Liver (tissue), 9 donors: Measurements from ENCODE around the gene HOXA4. TPM values are rescaled to one million over a fixed set of nuclear protein-coding genes. Genes with fewer than 3 reads are reported as not detected.
A peak's percentile ranks its signal among the peaks of the same experiment; 100 is the strongest.

Experiments
- DNase-seq: peaks from one replicate; pipeline ENCODE4 v3.0.0-alpha.2; 2017; ENCODE audit warnings: low spot score
- H3K27ac ChIP-seq, 2 donors: one replicate each; pipeline ENCODE4 v1.7.0; 2013; ENCODE audit warnings: inconsistent platforms in 2 of 2, low read length in 2 of 2, control low read depth in 1 of 2, low read depth in 1 of 2, mild to moderate bottlenecking in 1 of 2
- H3K27me3 ChIP-seq, 4 donors: one replicate each; pipeline versions ENCODE4 v1.6.1 to v1.7.0; 2013; ENCODE audit warnings: low read length in 3 of 4, inconsistent platforms in 1 of 4, mild to moderate bottlenecking in 1 of 4, moderate library complexity in 1 of 4; ENCODE audit not compliant: control insufficient read depth in 4 of 4, insufficient read depth in 4 of 4
- H3K36me3 ChIP-seq, 4 donors: one replicate each; pipeline versions ENCODE4 v1.6.1 to v1.7.0; 2013; ENCODE audit warnings: low read length in 3 of 4, mild to moderate bottlenecking in 3 of 4, low read depth in 1 of 4, moderate library complexity in 1 of 4; ENCODE audit not compliant: control insufficient read depth in 4 of 4, insufficient read depth in 3 of 4
- H3K4me1 ChIP-seq, 4 donors: one replicate each; pipeline versions ENCODE4 v1.6.1 to v1.7.0; 2013; ENCODE audit warnings: low read length in 3 of 4, mild to moderate bottlenecking in 3 of 4, moderate library complexity in 1 of 4; ENCODE audit not compliant: control insufficient read depth in 4 of 4, insufficient read depth in 4 of 4
- H3K4me3 ChIP-seq, 3 donors: one replicate each; pipeline versions ENCODE4 v1.6.1 to v1.7.0; 2013; ENCODE audit warnings: low read length in 3 of 3, control low read depth in 1 of 3, low read depth in 1 of 3, mild to moderate bottlenecking in 1 of 3
- H3K9ac ChIP-seq, 2 donors: one replicate each; pipeline ENCODE4 v1.7.0; 2013; ENCODE audit warnings: low read length in 2 of 2, mild to moderate bottlenecking in 2 of 2, moderate library complexity in 2 of 2, control low read depth in 1 of 2, low read depth in 1 of 2
- H3K9me3 ChIP-seq, 4 donors: one replicate each; pipeline versions ENCODE4 v1.6.1 to v1.7.0; 2013; ENCODE audit warnings: low read length in 3 of 4; ENCODE audit not compliant: control insufficient read depth in 4 of 4
- ATF3 ChIP-seq: IDR thresholded peaks from 2 replicates; pipeline ENCODE4 v1.6.1; 2016; ENCODE audit warnings: antibody characterized with exemption
- CTCF ChIP-seq: fragments of 150-350 bp; IDR thresholded peaks from 2 replicates; pipeline ENCODE4 v1.5.1; 2017; ENCODE audit warnings: improper control_type of control experiment, low read depth, low read length; ENCODE audit not compliant: missing input control
- EGR1 ChIP-seq, 2 donors: IDR thresholded peaks; 2 replicates each; pipeline ENCODE4 v1.6.1; 2016 to 2018; ENCODE audit warnings: antibody characterized with exemption in 2 of 2, low read depth in 2 of 2
- FOXA1 ChIP-seq: IDR thresholded peaks from 2 replicates; pipeline ENCODE4 v1.6.1; 2016; ENCODE audit warnings: antibody characterized with exemption
- FOXA2 ChIP-seq: IDR thresholded peaks from 2 replicates; pipeline ENCODE4 v1.6.1; 2016; ENCODE audit warnings: antibody characterized with exemption
- GABPA ChIP-seq, 2 donors: IDR thresholded peaks in 1 of 2; conservative IDR thresholded peaks in 1 of 2; 2 replicates each; pipeline ENCODE4 v1.6.1; 2016; ENCODE audit warnings: antibody characterized with exemption in 2 of 2, mild to moderate bottlenecking in 1 of 2, moderate library complexity in 1 of 2
- HNF4A ChIP-seq, 2 donors: conservative IDR thresholded peaks; 2 replicates each; pipeline ENCODE4 v1.6.1; 2016; ENCODE audit warnings: antibody characterized with exemption in 2 of 2, mild to moderate bottlenecking in 2 of 2
- HNF4G ChIP-seq: IDR thresholded peaks from 2 replicates; pipeline ENCODE4 v1.6.1; 2016; ENCODE audit warnings: antibody characterized with exemption
- JUND ChIP-seq, 2 donors: IDR thresholded peaks; 2 replicates each; pipeline ENCODE4 v1.6.1; 2016; ENCODE audit warnings: antibody characterized with exemption in 2 of 2
- MAX ChIP-seq: IDR thresholded peaks from 2 replicates; pipeline ENCODE4 v1.6.1; 2016; ENCODE audit warnings: antibody characterized with exemption
- NR2F2 ChIP-seq: IDR thresholded peaks from 2 replicates; pipeline ENCODE4 v1.6.1; 2016; ENCODE audit warnings: antibody characterized with exemption
- RAD21 ChIP-seq, 2 donors: IDR thresholded peaks; 2 replicates each; pipeline ENCODE4 v1.6.1; 2016; ENCODE audit warnings: antibody characterized with exemption in 2 of 2, mild to moderate bottlenecking in 2 of 2
- RXRA ChIP-seq, 2 donors: IDR thresholded peaks; 2 replicates each; pipeline ENCODE4 v1.6.1; 2017 to 2018; ENCODE audit warnings: antibody characterized with exemption in 2 of 2, mild to moderate bottlenecking in 1 of 2
- SP1 ChIP-seq: IDR thresholded peaks from 2 replicates; pipeline ENCODE4 v1.6.1; 2018; ENCODE audit warnings: antibody characterized with exemption, mild to moderate bottlenecking
- TAF1 ChIP-seq: conservative IDR thresholded peaks from 2 replicates; pipeline ENCODE4 v1.6.1; 2016; ENCODE audit warnings: antibody characterized with exemption, mild to moderate bottlenecking
- YY1 ChIP-seq: IDR thresholded peaks from 2 replicates; pipeline ENCODE4 v1.6.1; 2016; ENCODE audit warnings: antibody characterized with exemption, mild to moderate bottlenecking
- whole genome bisulfite sequencing: extraction: QIAGEN DNeasy Blood & Tissue Kit; methylation state at CpG from one replicate; pipeline ENCODE4 v1.1.7; 2013; 5-methylcytosine and 5-hydroxymethylcytosine counted together
- polyA plus RNA-seq, 2 donors: library from polyadenylated mRNA; stranded (reverse) in 1 of 2; unstranded in 1 of 2; fragments of 200-250 nt in 1 of 2; fragments of >200 nt in 1 of 2; fragmentation: Nextera tagmentation in 1 of 2; extraction: Ambion mirVana in 1 of 2; gene quantifications; one replicate each; pipeline versions ENCODE4 v1.2.1 to v1.2.3, GENCODE V29; 2013 to 2015
- total RNA-seq, 2 donors: library from RNA; depleted of rRNA; stranded (reverse); fragments of >200 nt; gene quantifications; one replicate each; pipeline ENCODE4 v1.2.3, GENCODE V29; 2014
- TF ChIP-seq, protein P1 (sequence below): IDR thresholded peaks from 2 replicates; pipeline ENCODE4 v1.6.1; 2016; ENCODE audit warnings: antibody characterized with exemption
- TF ChIP-seq, protein P2 (sequence below): IDR thresholded peaks from 2 replicates; pipeline ENCODE4 v1.6.1; 2016; ENCODE audit warnings: antibody characterized with exemption, mild to moderate bottlenecking
- donor health status: healthy.
- donor health status: healthy.
- donor health status: healthy.
- donor health status: healthy.
- donor health status: healthy.

HOXA4 gene
- total and polyA plus RNA-seq, 4 donors: 0.17 to 1.1 (median 0.30) TPM

GRCh38 chr7:27173511-27173955 lies 43.0 kb upstream of the HOXA4 start:
- Histone ChIP-seq H3K4me1 (peaks cover 9 to 15% (median 12%) of the 10 kb centered on the region in 4 donors), H3K4me3 (peak overlapping the region in 1 of 3 donors; percentile 55), H3K27ac (no peak overlapping the region), H3K9me3 (peaks cover 0 to 2% (median 0%) of the 10 kb centered on the region in 4 donors), H3K27me3 (peaks cover 17 to 62% (median 29%) of the 10 kb centered on the region in 4 donors), H3K36me3 (no peaks in the 10 kb centered on the region), H3K9ac (no peak overlapping the region)
- DNase-seq: no peak
- TF ChIP-seq CTCF: no peak
- TF ChIP-seq RXRA (IDR thresholded peaks at IDR 0.05): no peak
- no peak for TF ChIP-seq MAX
- TF ChIP-seq EGR1 (IDR thresholded peaks at IDR 0.05; ENCODE audit: low read depth in 2 of 2): no peak
- TF ChIP-seq NR2F2: no peak
- TF ChIP-seq, protein P1, sequence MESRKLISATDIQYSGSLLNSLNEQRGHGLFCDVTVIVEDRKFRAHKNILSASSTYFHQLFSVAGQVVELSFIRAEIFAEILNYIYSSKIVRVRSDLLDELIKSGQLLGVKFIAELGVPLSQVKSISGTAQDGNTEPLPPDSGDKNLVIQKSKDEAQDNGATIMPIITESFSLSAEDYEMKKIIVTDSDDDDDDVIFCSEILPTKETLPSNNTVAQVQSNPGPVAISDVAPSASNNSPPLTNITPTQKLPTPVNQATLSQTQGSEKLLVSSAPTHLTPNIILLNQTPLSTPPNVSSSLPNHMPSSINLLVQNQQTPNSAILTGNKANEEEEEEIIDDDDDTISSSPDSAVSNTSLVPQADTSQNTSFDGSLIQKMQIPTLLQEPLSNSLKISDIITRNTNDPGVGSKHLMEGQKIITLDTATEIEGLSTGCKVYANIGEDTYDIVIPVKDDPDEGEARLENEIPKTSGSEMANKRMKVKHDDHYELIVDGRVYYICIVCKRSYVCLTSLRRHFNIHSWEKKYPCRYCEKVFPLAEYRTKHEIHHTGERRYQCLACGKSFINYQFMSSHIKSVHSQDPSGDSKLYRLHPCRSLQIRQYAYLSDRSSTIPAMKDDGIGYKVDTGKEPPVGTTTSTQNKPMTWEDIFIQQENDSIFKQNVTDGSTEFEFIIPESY: no peak
- no peak for TF ChIP-seq JUND (IDR thresholded peaks at IDR 0.05)
- no peak for TF ChIP-seq HNF4G
- TF ChIP-seq FOXA1: no peak
- TF ChIP-seq SP1: no peak
- TF ChIP-seq, protein P2, sequence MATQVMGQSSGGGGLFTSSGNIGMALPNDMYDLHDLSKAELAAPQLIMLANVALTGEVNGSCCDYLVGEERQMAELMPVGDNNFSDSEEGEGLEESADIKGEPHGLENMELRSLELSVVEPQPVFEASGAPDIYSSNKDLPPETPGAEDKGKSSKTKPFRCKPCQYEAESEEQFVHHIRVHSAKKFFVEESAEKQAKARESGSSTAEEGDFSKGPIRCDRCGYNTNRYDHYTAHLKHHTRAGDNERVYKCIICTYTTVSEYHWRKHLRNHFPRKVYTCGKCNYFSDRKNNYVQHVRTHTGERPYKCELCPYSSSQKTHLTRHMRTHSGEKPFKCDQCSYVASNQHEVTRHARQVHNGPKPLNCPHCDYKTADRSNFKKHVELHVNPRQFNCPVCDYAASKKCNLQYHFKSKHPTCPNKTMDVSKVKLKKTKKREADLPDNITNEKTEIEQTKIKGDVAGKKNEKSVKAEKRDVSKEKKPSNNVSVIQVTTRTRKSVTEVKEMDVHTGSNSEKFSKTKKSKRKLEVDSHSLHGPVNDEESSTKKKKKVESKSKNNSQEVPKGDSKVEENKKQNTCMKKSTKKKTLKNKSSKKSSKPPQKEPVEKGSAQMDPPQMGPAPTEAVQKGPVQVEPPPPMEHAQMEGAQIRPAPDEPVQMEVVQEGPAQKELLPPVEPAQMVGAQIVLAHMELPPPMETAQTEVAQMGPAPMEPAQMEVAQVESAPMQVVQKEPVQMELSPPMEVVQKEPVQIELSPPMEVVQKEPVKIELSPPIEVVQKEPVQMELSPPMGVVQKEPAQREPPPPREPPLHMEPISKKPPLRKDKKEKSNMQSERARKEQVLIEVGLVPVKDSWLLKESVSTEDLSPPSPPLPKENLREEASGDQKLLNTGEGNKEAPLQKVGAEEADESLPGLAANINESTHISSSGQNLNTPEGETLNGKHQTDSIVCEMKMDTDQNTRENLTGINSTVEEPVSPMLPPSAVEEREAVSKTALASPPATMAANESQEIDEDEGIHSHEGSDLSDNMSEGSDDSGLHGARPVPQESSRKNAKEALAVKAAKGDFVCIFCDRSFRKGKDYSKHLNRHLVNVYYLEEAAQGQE: no peak
- no peak for TF ChIP-seq GABPA (IDR thresholded peaks at IDR 0.05 in 1 of 2, conservative IDR thresholded peaks at IDR 0.05 in 1 of 2)
- TF ChIP-seq TAF1: no peak
- TF ChIP-seq YY1: no peak
- no peak for TF ChIP-seq HNF4A (conservative IDR thresholded peaks at IDR 0.05)
- no peak for TF ChIP-seq ATF3
- no peak for TF ChIP-seq FOXA2
- no peak for TF ChIP-seq RAD21 (IDR thresholded peaks at IDR 0.05)
- WGBS: 4% methylated on average over 59 of the region's 59 CpGs
